ENCODE measurements around the gene LRP1-AS. TPM values are rescaled to one million over a fixed set of nuclear protein-coding genes. Genes with fewer than 3 reads are reported as not detected.
A peak's percentile ranks its signal among the peaks of the same experiment; 100 is the strongest.
"Not testable (repeated sequence)": the region's sequence is repeated elsewhere in the genome, so short reads cannot be mapped to it uniquely, and the experiment has no call there.

The LRP1-AS gene
- total RNA-seq, 2 donors from 2014 or later, result not detected

DNA sequence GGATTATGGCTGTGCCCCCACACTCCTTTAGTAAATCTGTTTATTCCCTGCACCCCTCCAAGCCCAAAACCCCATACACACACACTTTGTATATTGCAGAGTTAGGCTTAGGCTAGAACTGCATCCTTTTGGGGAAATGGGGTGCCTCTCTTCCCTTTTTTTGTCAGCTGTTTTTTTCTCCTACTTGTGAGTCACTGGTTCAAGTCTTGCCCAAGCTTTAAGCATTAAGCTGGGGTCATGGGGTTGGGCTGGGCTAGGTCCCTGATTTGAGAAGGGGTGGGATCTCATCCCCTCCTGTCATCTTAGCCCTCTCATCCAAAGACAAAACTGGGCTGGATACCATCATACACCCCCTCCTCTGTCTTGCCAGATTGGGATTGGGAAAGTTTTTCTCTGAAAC, 17.5 kb downstream of the LRP1-AS start:
- no peak for DNase-seq
- ATAC-seq, result no peak
- intact Hi-C loops (cut with DNase I), result loop anchor here in 1 of 2 donors (5.0 kb wide), 1 partner anchor 42 kb away; no protein-coding TSS in a partner anchor

GRCh38 chr12:57129321-57129842, 18.0 kb downstream of the LRP1-AS start:
- intact Hi-C loops (cut with DNase I), result no loop called here
- ATAC-seq (peak in 1 of 2 donors; percentile 1), DNase-seq (no peak)

- intact Hi-C loops (cut with DNase I), result no loop called here
- ATAC-seq, result no peak
- DNase-seq, result no peak
These were observed 18.7 kb downstream of the LRP1-AS start for GRCh38 chr12:57128519-57129247.

- intact Hi-C loops (cut with DNase I), result no loop called here
- ATAC-seq (peak; percentile 80 to 81), DNase-seq (peak; percentile 89)
These were observed 19.5 kb downstream of the LRP1-AS start, which contains the start of gene LRP1 for GRCh38 chr12:57127726-57128518. Gene LRP1 (plus strand): TSS chr12:57128483. CDS start chr12:57128965, 482 bp downstream.

DNA sequence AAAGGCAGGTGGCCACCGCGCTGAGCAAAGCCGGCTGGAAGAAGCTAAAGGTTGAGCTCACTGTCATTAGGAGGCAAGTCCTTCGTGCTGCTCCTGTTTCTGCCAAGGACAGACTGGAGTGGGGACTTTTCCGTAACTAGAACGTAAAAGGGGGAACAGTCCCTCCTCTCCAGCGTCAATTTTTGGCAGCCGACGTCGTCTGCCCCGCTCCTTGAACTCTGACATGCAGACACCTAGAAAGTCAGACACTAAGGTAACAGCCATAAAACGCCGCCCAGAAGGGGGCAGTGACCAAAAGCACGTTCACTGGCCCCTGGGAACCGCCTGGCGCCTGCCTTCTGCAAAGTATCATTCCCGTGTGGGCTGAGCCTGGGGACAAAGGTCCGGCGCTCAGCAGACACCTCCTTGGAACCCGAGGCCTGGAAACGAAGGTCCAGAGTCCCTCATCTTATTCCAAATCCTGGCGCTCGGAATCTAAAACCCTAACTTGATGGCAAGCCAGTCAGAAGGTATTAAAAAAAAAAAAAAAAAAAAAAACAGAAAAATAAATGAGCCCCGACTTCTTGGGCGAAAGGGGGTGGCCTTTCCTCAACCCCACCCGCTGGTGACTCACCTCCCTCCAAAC, 20.2 kb downstream of the LRP1-AS start:
- peak; percentile 24 to 43 for ATAC-seq
- intact Hi-C loops (cut with DNase I), result no loop called here
- DNase-seq, result peak; percentile 70

DNA sequence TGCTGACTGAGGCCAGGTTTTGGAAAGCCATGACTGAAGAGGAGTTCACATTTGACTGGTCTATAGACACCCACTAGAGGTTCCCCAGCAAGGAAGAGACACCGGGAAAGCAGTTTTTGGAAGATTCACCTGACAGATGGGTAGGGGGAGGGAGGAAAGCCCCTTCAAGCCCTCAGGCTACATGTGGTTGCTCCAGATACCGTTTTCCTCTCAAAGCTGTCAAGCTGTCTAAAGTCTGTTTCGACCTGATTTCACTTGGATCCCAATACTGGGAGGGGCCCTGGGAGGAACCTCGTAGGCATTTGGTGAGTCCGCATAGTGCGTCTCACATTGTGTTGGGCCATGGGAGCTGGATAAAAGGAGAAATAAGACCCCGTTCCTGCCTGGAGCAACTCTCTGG, 20.9 kb downstream of the LRP1-AS start:
- intact Hi-C loops (cut with DNase I), result no loop called here
- DNase-seq, result no peak
- ATAC-seq, result no peak

DNA sequence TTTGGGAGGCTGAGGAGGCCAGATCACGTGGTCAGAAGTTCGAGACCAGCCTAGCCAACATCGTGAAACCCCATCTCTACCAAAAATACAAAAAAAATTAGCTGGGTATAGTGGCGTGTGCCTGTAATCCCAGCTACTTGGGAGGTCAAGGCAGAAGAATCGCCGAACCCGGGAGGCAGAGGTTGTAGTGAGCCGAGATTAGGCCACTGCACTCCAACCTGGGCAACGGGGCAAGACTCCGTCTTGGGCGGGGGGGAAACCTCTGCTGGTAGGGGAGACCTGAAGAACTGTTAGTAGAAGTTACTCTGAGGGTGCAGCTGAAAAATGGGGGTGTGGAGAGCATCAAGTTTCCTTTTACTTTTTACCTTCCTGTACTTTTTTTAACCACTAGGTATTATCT, 21.4 kb downstream of the LRP1-AS start:
- intact Hi-C loops (cut with DNase I), result no loop called here
- ATAC-seq (no peak), DNase-seq (no peak)

- intact Hi-C loops (cut with DNase I), result loop anchor here (2.0 to 5.0 kb wide), 3 partner anchors 48 to 58 kb away; no protein-coding TSS in a partner anchor
- DNase-seq (peak; percentile 75), ATAC-seq (peak in 1 of 2 donors; percentile 10)
These were observed 23.1 kb downstream of the LRP1-AS start for GRCh38 chr12:57124261-57124877.

- no peak for ATAC-seq
- DNase-seq, result no peak
- intact Hi-C loops (cut with DNase I), result loop anchor here (2.0 to 5.0 kb wide), 3 partner anchors 49 to 59 kb away; no protein-coding TSS in a partner anchor
These were observed 23.6 kb downstream of the LRP1-AS start for GRCh38 chr12:57123813-57124212.

DNA sequence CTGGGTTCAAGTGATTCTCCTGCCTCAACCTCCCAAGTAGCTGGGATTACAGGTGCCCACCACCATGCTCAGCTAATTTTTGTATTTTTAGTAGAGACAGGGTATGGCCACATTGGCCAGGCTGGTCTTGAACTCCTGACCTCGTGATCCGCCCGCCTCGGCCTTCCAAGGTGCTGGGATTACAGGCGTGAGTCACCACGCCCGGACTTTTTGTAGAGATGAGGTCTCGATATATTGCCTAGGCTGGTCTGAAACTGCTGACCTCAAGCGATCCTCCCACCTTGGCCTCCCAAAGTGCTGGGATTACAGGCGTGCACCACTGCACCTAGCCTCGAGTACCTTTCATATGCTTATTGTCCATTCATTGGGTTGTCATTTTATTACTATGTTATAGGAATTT, 26.7 kb downstream of the LRP1-AS start:
- not testable (repeated sequence) for ATAC-seq, DNase-seq
- intact Hi-C loops (cut with DNase I), result loop anchor here in 1 of 2 donors (5.0 kb wide), 1 partner anchor 62 kb away; no protein-coding TSS in a partner anchor

- peak in 1 of 2 donors; percentile 17 for ATAC-seq
- no peak for DNase-seq
- intact Hi-C loops (cut with DNase I), result loop anchor here in 1 of 2 donors (5.0 kb wide), 1 partner anchor 63 kb away; no protein-coding TSS in a partner anchor
These were observed 27.9 kb downstream of the LRP1-AS start for GRCh38 chr12:57119294-57120085.

- peak; percentile 73 to 83 for ATAC-seq
- DNase-seq, result no peak
- intact Hi-C loops (cut with DNase I), result no loop called here
These were observed 28.6 kb downstream of the LRP1-AS start for GRCh38 chr12:57118711-57119271.

GRCh38 chr12:57116580-57117281, 30.7 kb downstream of the LRP1-AS start:
- ATAC-seq (no peak), DNase-seq (no peak)
- intact Hi-C loops (cut with DNase I), result no loop called here

DNA sequence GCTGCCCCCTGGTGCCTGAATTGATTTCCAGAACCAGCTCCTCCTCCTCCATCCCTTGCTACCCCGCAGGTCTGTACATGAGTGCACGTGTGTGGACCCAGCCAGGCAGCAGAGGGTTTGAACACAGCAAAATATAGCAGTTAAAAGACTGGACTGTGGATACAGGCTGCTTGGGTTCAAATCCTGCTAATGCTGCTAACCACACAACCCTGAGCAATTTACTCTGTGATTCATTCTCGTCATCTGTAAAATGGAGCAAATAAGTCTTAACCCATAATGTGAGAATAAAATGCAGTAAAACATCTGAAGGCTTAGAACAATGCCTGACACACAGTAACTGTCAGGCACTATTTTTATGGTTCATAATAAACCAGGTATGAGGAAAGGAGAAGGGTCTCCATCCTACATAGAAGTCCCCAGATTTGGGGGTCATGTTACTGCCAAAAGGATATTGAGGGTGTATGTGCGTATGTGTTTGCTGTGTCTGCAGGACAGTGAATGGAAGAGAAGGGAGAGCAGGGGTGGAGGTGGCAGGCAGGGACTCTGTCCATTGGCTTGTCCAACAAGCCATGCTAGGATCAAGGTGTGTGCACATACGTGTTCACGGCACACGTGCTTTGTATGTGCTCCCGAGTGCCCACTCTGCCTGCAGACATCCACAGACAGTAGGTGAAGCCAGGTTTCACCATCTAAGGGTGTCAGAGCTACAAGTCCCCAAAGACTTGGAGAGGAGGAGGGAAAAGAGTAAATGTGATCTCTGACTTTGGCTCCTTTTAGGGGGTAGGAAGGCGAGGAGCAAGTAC, 34.7 kb downstream of the LRP1-AS start:
- intact Hi-C loops (cut with DNase I), result loop anchor here (1.0 to 2.0 kb wide), 2 partner anchors 42 to 43 kb away; no protein-coding TSS in a partner anchor
- no peak for DNase-seq
- ATAC-seq, result no peak

- DNase-seq (peak; percentile 90), ATAC-seq (peak; percentile 81 to 85)
- intact Hi-C loops (cut with DNase I), result loop anchor here in 1 of 2 donors (2.0 kb wide), 1 partner anchor 22 kb away; the partner anchor contains the start of gene NAB2
These were observed 36.2 kb downstream of the LRP1-AS start, which contains the start of gene STAT6 for GRCh38 chr12:57111031-57111734. Gene STAT6 (minus strand): TSS chr12:57111362. CDS start chr12:57108278, 3,084 bp downstream.

Measured in left cardiac atrium (tissue), 4 donors.